ENCODE data around the gene DHRS11. TPM values are rescaled to one million over a fixed set of nuclear protein-coding genes. Genes with fewer than 3 reads are reported as not detected.
A peak's percentile ranks its signal among the peaks of the same experiment; 100 is the strongest.

The DHRS11 gene
- total RNA-seq, 5 donors from 2014 or later (not counting 1 experiment from before 2014, with no cell fraction given): 2.6 to 9.7 (median 6.3) TPM

- Mint-ChIP-seq H3K4me3 (no peak overlapping the region), H3K36me3 (peaks cover 37% of the 10 kb centered on the region), H3K27ac (no peak overlapping the region), H3K9me3 (no peaks in the 10 kb centered on the region), H3K4me1 (peaks cover 23 to 33% (median 26%) of the 10 kb centered on the region in 3 donors), H3K27me3 (no peaks in the 10 kb centered on the region)
- no peak overlapping the region for H3K4me3 ChIP-seq (ENCODE audit: control insufficient read depth in 1 of 2, extremely low read depth in 1 of 2, low read length in 1 of 2)
- no peak overlapping the region for H3K27ac ChIP-seq (ENCODE audit: low read length)
- ChIA-PET CTCF (no interaction called here), POLR2A (interaction anchor here (0.6 to 1.0 kb wide), 3 partner anchors 10 to 168 kb away, joined by 3 to 8 read pairs (median 6); no protein-coding TSS in a partner anchor)
- ATAC-seq (replicated peaks in 1 of 4): no peak
- no peaks in the 10 kb centered on the region for H3K4me1 ChIP-seq (ENCODE audit: control insufficient read depth in 1 of 2, extremely low read depth in 1 of 2, insufficient read depth in 2 of 2, low read length in 2 of 2)
- 100% methylated on average over 2 of the region's 4 CpGs for WGBS (ENCODE audit: insufficient coverage)
- DNase-seq: no peak
- H3K27me3 ChIP-seq (replicated peaks in 1 of 2; ENCODE audit: control insufficient read depth in 2 of 2, extremely low read depth in 1 of 2, insufficient read depth in 2 of 2, low read length in 1 of 2): no peaks in the 10 kb centered on the region
- H3K36me3 ChIP-seq (ENCODE audit: control insufficient read depth in 2 of 2, extremely low read depth in 1 of 2, insufficient read depth in 1 of 2, low read length in 1 of 2): peaks cover 6 to 72% of the 10 kb centered on the region in 2 donors
- no peaks in the 10 kb centered on the region for H3K9me3 ChIP-seq
These were observed 25.6 kb upstream of the DHRS11 start for GRCh38 chr17:36566081-36566480.

GRCh38 chr17:36575028-36575427, 16.7 kb upstream of the DHRS11 start:
- ChIA-PET POLR2A (no interaction called here), CTCF (interaction anchor here in 1 of 2 donors (1.0 kb wide), 1 partner anchor 22 kb away, joined by 5 read pairs; no protein-coding TSS in a partner anchor)
- ATAC-seq (replicated peaks in 1 of 4) (no peak), DNase-seq (no peak)
- Histone ChIP-seq H3K4me1 (ENCODE audit: control insufficient read depth in 1 of 2, extremely low read depth in 1 of 2, insufficient read depth in 2 of 2, low read length in 2 of 2) (no peaks in the 10 kb centered on the region), H3K27ac (ENCODE audit: low read length) (no peak overlapping the region), H3K4me3 (ENCODE audit: control insufficient read depth in 1 of 2, extremely low read depth in 1 of 2, low read length in 1 of 2) (no peak overlapping the region), H3K9me3 (no peaks in the 10 kb centered on the region), H3K27me3 (replicated peaks in 1 of 2; ENCODE audit: control insufficient read depth in 2 of 2, extremely low read depth in 1 of 2, insufficient read depth in 2 of 2, low read length in 1 of 2) (no peaks in the 10 kb centered on the region), H3K36me3 (ENCODE audit: control insufficient read depth in 2 of 2, extremely low read depth in 1 of 2, insufficient read depth in 1 of 2, low read length in 1 of 2) (peaks cover 12 to 62% of the 10 kb centered on the region in 2 donors)
- no peaks in the 10 kb centered on the region for H3K9me3 Mint-ChIP-seq
- H3K36me3 Mint-ChIP-seq: peaks cover 36% of the 10 kb centered on the region
- H3K27me3 Mint-ChIP-seq: no peaks in the 10 kb centered on the region
- H3K27ac Mint-ChIP-seq: no peak overlapping the region
- H3K4me3 Mint-ChIP-seq: no peak overlapping the region
- peaks cover 24 to 25% (median 24%) of the 10 kb centered on the region in 3 donors for H3K4me1 Mint-ChIP-seq
- 91% methylated on average over 10 of the region's 12 CpGs for WGBS (ENCODE audit: insufficient coverage)

- no peaks in the 10 kb centered on the region for H3K27me3 ChIP-seq (replicated peaks in 1 of 2; ENCODE audit: control insufficient read depth in 2 of 2, extremely low read depth in 1 of 2, insufficient read depth in 2 of 2, low read length in 1 of 2)
- no peaks in the 10 kb centered on the region for H3K9me3 ChIP-seq
- H3K27ac ChIP-seq (ENCODE audit: low read length): no peak overlapping the region
- H3K4me1 Mint-ChIP-seq: peaks cover 24 to 25% (median 24%) of the 10 kb centered on the region in 3 donors
- WGBS (ENCODE audit: insufficient coverage): 100% methylated on average over 1 of the region's 2 CpGs
- H3K36me3 ChIP-seq (ENCODE audit: control insufficient read depth in 2 of 2, extremely low read depth in 1 of 2, insufficient read depth in 1 of 2, low read length in 1 of 2): peaks cover 7 to 63% of the 10 kb centered on the region in 2 donors
- H3K27me3 Mint-ChIP-seq: no peaks in the 10 kb centered on the region
- no peaks in the 10 kb centered on the region for H3K9me3 Mint-ChIP-seq
- no peak overlapping the region for H3K4me3 Mint-ChIP-seq
- peak overlapping the region in 1 of 2 donors; percentile 21 for H3K27ac Mint-ChIP-seq
- POLR2A ChIA-PET: no interaction called here
- no peak for DNase-seq
- CTCF ChIA-PET: no interaction called here
- peaks cover 40% of the 10 kb centered on the region for H3K36me3 Mint-ChIP-seq
- ATAC-seq (replicated peaks in 1 of 4): no peak
- no peak overlapping the region for H3K4me3 ChIP-seq (ENCODE audit: control insufficient read depth in 1 of 2, extremely low read depth in 1 of 2, low read length in 1 of 2)
- no peaks in the 10 kb centered on the region for H3K4me1 ChIP-seq (ENCODE audit: control insufficient read depth in 1 of 2, extremely low read depth in 1 of 2, insufficient read depth in 2 of 2, low read length in 2 of 2)
These were observed 14.9 kb upstream of the DHRS11 start for GRCh38 chr17:36576793-36577192.

- no peaks in the 10 kb centered on the region for H3K27me3 Mint-ChIP-seq
- no peak for ATAC-seq (replicated peaks in 1 of 4)
- ChIA-PET POLR2A (no interaction called here), CTCF (interaction anchor here in 1 of 2 donors (0.8 kb wide), 1 partner anchor 23 kb away, joined by 3 read pairs; no protein-coding TSS in a partner anchor)
- H3K4me3 ChIP-seq (ENCODE audit: control insufficient read depth in 1 of 2, extremely low read depth in 1 of 2, low read length in 1 of 2): no peak overlapping the region
- H3K36me3 ChIP-seq (ENCODE audit: control insufficient read depth in 2 of 2, extremely low read depth in 1 of 2, insufficient read depth in 1 of 2, low read length in 1 of 2): peaks cover 7 to 71% of the 10 kb centered on the region in 2 donors
- no CpG with 5 or more reads among the region's 2 CpGs for WGBS (ENCODE audit: insufficient coverage)
- H3K4me3 Mint-ChIP-seq: no peak overlapping the region
- H3K27ac ChIP-seq (ENCODE audit: low read length): no peak overlapping the region
- DNase-seq: no peak
- no peaks in the 10 kb centered on the region for H3K27me3 ChIP-seq (replicated peaks in 1 of 2; ENCODE audit: control insufficient read depth in 2 of 2, extremely low read depth in 1 of 2, insufficient read depth in 2 of 2, low read length in 1 of 2)
- H3K9me3 Mint-ChIP-seq: no peaks in the 10 kb centered on the region
- H3K27ac Mint-ChIP-seq: no peak overlapping the region
- peaks cover 33% of the 10 kb centered on the region for H3K36me3 Mint-ChIP-seq
- no peaks in the 10 kb centered on the region for H3K9me3 ChIP-seq
- H3K4me1 ChIP-seq (ENCODE audit: control insufficient read depth in 1 of 2, extremely low read depth in 1 of 2, insufficient read depth in 2 of 2, low read length in 2 of 2): no peaks in the 10 kb centered on the region
- H3K4me1 Mint-ChIP-seq: peaks cover 9 to 14% (median 14%) of the 10 kb centered on the region in 3 donors
These were observed 13.0 kb upstream of the DHRS11 start for GRCh38 chr17:36578671-36579070.

DNA sequence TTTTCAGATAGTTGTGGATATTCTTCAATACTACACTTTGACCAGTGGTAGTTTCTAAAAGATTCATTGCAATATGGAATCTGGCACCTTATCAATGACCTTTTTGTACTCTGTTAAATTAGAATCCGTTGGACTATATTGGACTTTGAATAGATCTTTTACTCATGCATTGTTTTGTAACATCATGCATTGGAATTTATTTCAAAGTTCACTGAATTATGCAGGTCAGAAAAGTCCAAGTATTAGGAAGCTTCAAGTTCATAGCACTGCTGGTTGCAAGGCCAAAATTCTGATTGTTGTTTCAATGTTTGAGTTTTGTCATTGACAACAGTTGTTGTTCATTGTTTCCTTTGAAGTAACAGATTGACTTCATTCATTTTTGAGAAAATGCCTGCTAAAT, 7.9 kb upstream of the DHRS11 start:
- Histone ChIP-seq H3K4me1 (ENCODE audit: control insufficient read depth in 1 of 2, extremely low read depth in 1 of 2, insufficient read depth in 2 of 2, low read length in 2 of 2) (no peaks in the 10 kb centered on the region), H3K27me3 (replicated peaks in 1 of 2; ENCODE audit: control insufficient read depth in 2 of 2, extremely low read depth in 1 of 2, insufficient read depth in 2 of 2, low read length in 1 of 2) (no peaks in the 10 kb centered on the region), H3K4me3 (ENCODE audit: control insufficient read depth in 1 of 2, extremely low read depth in 1 of 2, low read length in 1 of 2) (no peak overlapping the region), H3K9me3 (no peaks in the 10 kb centered on the region), H3K36me3 (ENCODE audit: control insufficient read depth in 2 of 2, extremely low read depth in 1 of 2, insufficient read depth in 1 of 2, low read length in 1 of 2) (peaks cover 0 to 85% of the 10 kb centered on the region in 2 donors), H3K27ac (ENCODE audit: low read length) (no peak overlapping the region)
- Mint-ChIP-seq H3K36me3 (peaks cover 25% of the 10 kb centered on the region), H3K9me3 (no peaks in the 10 kb centered on the region), H3K4me1 (no peaks in the 10 kb centered on the region), H3K4me3 (no peak overlapping the region), H3K27me3 (no peaks in the 10 kb centered on the region), H3K27ac (no peak overlapping the region)
- ChIA-PET CTCF (no interaction called here), POLR2A (no interaction called here)
- no CpG with 5 or more reads among the region's 1 CpG for WGBS (ENCODE audit: insufficient coverage)
- no peak for DNase-seq
- no peak for ATAC-seq (replicated peaks in 1 of 4)

- ATAC-seq (replicated peaks in 1 of 4): no peak
- H3K4me3 ChIP-seq (ENCODE audit: control insufficient read depth in 1 of 2, extremely low read depth in 1 of 2, low read length in 1 of 2): no peak overlapping the region
- Mint-ChIP-seq H3K27me3 (no peaks in the 10 kb centered on the region), H3K27ac (peak overlapping the region in 1 of 2 donors; percentile 29), H3K36me3 (peaks cover 19% of the 10 kb centered on the region), H3K9me3 (no peaks in the 10 kb centered on the region), H3K4me3 (no peak overlapping the region), H3K4me1 (peaks cover 8 to 11% (median 11%) of the 10 kb centered on the region in 3 donors)
- H3K27me3 ChIP-seq (replicated peaks in 1 of 2; ENCODE audit: control insufficient read depth in 2 of 2, extremely low read depth in 1 of 2, insufficient read depth in 2 of 2, low read length in 1 of 2): no peaks in the 10 kb centered on the region
- H3K9me3 ChIP-seq: no peaks in the 10 kb centered on the region
- DNase-seq: no peak
- POLR2A ChIA-PET: interaction anchor here in 1 of 2 donors (0.6 kb wide), 1 partner anchor 32 kb away, joined by 9 read pairs; no protein-coding TSS in a partner anchor
- H3K4me1 ChIP-seq (ENCODE audit: control insufficient read depth in 1 of 2, extremely low read depth in 1 of 2, insufficient read depth in 2 of 2, low read length in 2 of 2): peaks cover 0 to 2% of the 10 kb centered on the region in 2 experiments
- no peak overlapping the region for H3K27ac ChIP-seq (ENCODE audit: low read length)
- WGBS (ENCODE audit: insufficient coverage): 83% methylated on average over 1 of the region's 2 CpGs
- H3K36me3 ChIP-seq (ENCODE audit: control insufficient read depth in 2 of 2, extremely low read depth in 1 of 2, insufficient read depth in 1 of 2, low read length in 1 of 2): peaks cover 0 to 71% of the 10 kb centered on the region in 2 donors
- CTCF ChIA-PET: no interaction called here
These were observed 5.5 kb upstream of the DHRS11 start for GRCh38 chr17:36586138-36586537.

Measured in T-cell (primary cell).